ENCODE data around the gene REEP5. TPM values are rescaled to one million over a fixed set of nuclear protein-coding genes. Genes with fewer than 3 reads are reported as not detected.
"Not testable (repeated sequence)": the region's sequence is repeated elsewhere in the genome, so short reads cannot be mapped to it uniquely, and the experiment has no call there.

REEP5 gene
- total RNA-seq, 1 donor from 2014 or later: 17.1 TPM

- TF ChIP-seq EZH2 (IDR thresholded peaks at IDR 0.05) (no peak), CTCF (IDR thresholded peaks at IDR 0.05) (no peak), EZH2phosphoT487 (IDR thresholded peaks at IDR 0.05) (no peak)
Observed at GRCh38 chr5:112967520-112968083, 45.6 kb upstream of the REEP5 start.

DNA sequence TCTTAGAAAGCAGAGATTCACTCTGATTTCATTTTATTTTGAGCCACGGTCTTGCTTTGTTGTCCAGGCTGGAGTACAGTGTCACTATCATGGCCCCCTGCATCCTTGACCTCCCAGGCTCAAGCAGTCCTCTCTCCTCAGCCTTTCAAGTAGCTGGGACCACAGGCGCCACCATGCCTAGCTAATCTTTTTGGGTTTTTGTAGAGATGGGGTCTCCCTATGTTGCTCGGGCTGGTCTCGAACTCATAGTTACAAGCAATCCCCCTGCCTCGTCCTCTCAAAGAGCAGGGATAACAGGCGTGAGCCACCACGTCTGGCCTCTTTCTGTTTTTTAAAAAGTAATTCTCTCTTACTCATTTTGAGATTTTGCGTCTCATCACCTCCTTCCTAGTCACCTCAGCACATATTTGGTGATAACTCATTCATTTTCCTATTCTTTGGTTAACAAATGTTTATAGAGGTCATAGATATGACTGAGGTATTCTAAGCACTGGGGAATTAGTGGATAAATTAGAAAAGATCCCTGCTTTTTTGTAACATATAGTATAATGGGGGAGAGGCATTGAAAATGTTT lies 43.8 kb upstream of the REEP5 start:
- H3K9ac ChIP-seq: no peak overlapping the region
- H3K4me1 ChIP-seq: peaks cover 3% of the 10 kb centered on the region
- Mint-ChIP-seq H3K36me3 (no peaks in the 10 kb centered on the region), H3K27me3 (ENCODE audit: insufficient read depth, low read depth) (peaks cover 7% of the 10 kb centered on the region), H3K4me3 (no peak overlapping the region), H3K4me1 (peaks cover 31% of the 10 kb centered on the region), H3K9me3 (no peaks in the 10 kb centered on the region), H3K27ac (no peak overlapping the region)
- no peaks in the 10 kb centered on the region for H3K9me3 ChIP-seq (ENCODE audit: low read depth)
- no peak overlapping the region for H3K4me3 ChIP-seq
- no peak for DNase-seq (ENCODE audit: low spot score)
- H3K36me3 ChIP-seq: no peaks in the 10 kb centered on the region
- no peaks in the 10 kb centered on the region for H4K20me1 ChIP-seq (ENCODE audit: low read depth)
- H3K27me3 ChIP-seq: no peaks in the 10 kb centered on the region
- no peak for TF ChIP-seq EZH2phosphoT487 (IDR thresholded peaks at IDR 0.05)
- no peak overlapping the region for H3K4me2 ChIP-seq
- no peaks in the 10 kb centered on the region for H3K79me2 ChIP-seq (ENCODE audit: low read depth)
- H3F3A ChIP-seq (ENCODE audit: low read depth): no peaks in the 10 kb centered on the region
- H2AFZ ChIP-seq (replicated peaks): no peak overlapping the region
- no peak overlapping the region for H3K27ac ChIP-seq

More at GRCh38 chr5:112967520-112968083, 45.6 kb upstream of the REEP5 start:
- H3F3A ChIP-seq (ENCODE audit: low read depth): no peaks in the 10 kb centered on the region
- H3K4me1 ChIP-seq: no peaks in the 10 kb centered on the region
- Mint-ChIP-seq H3K36me3 (no peaks in the 10 kb centered on the region), H3K27ac (no peak overlapping the region), H3K4me3 (no peak overlapping the region), H3K27me3 (ENCODE audit: insufficient read depth, low read depth) (peaks cover 7% of the 10 kb centered on the region), H3K9me3 (no peaks in the 10 kb centered on the region), H3K4me1 (peaks cover 28% of the 10 kb centered on the region)
- no peak overlapping the region for H3K4me3 ChIP-seq
- no peak overlapping the region for H3K4me2 ChIP-seq
- no peaks in the 10 kb centered on the region for H3K9me3 ChIP-seq (ENCODE audit: low read depth)
- no peaks in the 10 kb centered on the region for H3K27me3 ChIP-seq
- no peaks in the 10 kb centered on the region for H4K20me1 ChIP-seq (ENCODE audit: low read depth)
- no peak for DNase-seq (ENCODE audit: low spot score)
- no peaks in the 10 kb centered on the region for H3K36me3 ChIP-seq
- H3K27ac ChIP-seq: no peak overlapping the region
- H2AFZ ChIP-seq (replicated peaks): no peak overlapping the region
- H3K9ac ChIP-seq: no peak overlapping the region
- H3K79me2 ChIP-seq (ENCODE audit: low read depth): no peaks in the 10 kb centered on the region

DNA sequence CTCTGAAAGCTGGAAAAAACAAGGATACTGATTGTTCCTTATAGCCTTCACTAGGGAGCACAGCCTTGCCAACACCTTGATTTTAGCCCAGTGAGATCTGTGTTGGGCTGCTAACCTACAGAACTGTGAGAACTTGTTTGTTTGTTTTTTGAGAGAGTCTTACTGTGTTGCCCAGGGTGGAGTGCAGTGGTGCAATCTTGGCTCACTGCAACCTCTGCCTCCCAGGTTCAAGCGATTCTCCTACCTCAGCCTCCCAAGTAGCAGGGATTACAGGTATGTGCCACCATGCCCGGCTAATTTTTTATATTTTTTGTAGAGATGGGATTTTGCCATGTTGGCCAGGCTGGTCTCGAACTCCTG lies 41.3 kb upstream of the REEP5 start:
- not testable (repeated sequence) for H3K27ac Mint-ChIP-seq; H3K4me1 ChIP-seq; H3K4me3 Mint-ChIP-seq; H3K79me2 ChIP-seq (ENCODE audit: low read depth); H3K36me3 ChIP-seq; H3K4me2 ChIP-seq; DNase-seq (ENCODE audit: low spot score); H3K9ac ChIP-seq; H4K20me1 ChIP-seq (ENCODE audit: low read depth); H3K27ac ChIP-seq; H3K9me3 Mint-ChIP-seq; H3K36me3 Mint-ChIP-seq; H3K9me3 ChIP-seq (ENCODE audit: low read depth); H3K27me3 Mint-ChIP-seq (ENCODE audit: insufficient read depth, low read depth); H2AFZ ChIP-seq (replicated peaks); H3F3A ChIP-seq (ENCODE audit: low read depth); H3K4me3 ChIP-seq; H3K27me3 ChIP-seq
- peaks cover 27% of the 10 kb centered on the region for H3K4me1 Mint-ChIP-seq

DNA sequence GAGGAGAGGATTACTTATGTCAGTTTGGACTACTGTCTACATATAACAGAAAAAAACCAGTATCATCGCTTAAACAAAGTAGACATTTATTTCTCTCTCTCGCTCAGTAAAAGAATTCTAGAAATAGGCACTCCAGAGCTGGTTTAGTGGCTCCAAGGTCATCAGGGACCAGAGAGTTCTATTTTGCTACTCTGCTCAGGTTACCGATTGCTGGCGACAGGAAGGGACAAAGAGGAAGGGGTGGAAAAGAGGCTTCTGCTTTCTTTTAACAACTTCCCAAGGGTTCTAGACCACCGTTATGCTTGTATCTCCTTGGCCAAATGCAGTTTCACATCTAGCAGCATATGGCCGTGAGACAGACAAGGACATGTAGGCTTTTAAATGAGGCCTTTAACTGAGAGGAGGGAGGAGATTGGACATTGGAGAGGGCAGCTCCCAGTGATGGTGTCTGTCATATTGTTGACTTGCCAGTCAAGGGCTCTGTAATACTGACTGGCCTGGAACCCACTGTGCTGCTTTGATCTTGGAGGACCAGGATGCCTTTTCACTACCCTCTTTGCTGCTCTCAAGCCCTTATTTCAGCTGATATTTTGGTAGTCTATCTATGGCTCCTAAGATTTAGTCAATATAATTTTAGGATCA lies 39.0 kb upstream of the REEP5 start:
- H3K27me3 ChIP-seq: no peaks in the 10 kb centered on the region
- H3F3A ChIP-seq (ENCODE audit: low read depth): no peaks in the 10 kb centered on the region
- no peaks in the 10 kb centered on the region for H3K9me3 ChIP-seq (ENCODE audit: low read depth)
- H3K9me3 Mint-ChIP-seq: no peaks in the 10 kb centered on the region
- no peaks in the 10 kb centered on the region for H3K36me3 Mint-ChIP-seq
- peaks cover 25% of the 10 kb centered on the region for H3K4me1 Mint-ChIP-seq
- H3K27ac Mint-ChIP-seq: no peak overlapping the region
- no peak overlapping the region for H3K4me2 ChIP-seq
- no peak overlapping the region for H3K9ac ChIP-seq
- H3K4me1 ChIP-seq: peaks cover 6% of the 10 kb centered on the region
- no peaks in the 10 kb centered on the region for H4K20me1 ChIP-seq (ENCODE audit: low read depth)
- H3K79me2 ChIP-seq (ENCODE audit: low read depth): no peaks in the 10 kb centered on the region
- H3K4me3 Mint-ChIP-seq: no peak overlapping the region
- H2AFZ ChIP-seq (replicated peaks): peak overlapping the region; percentile 69
- H3K36me3 ChIP-seq: no peaks in the 10 kb centered on the region
- no peak overlapping the region for H3K4me3 ChIP-seq
- no peak for DNase-seq (ENCODE audit: low spot score)
- no peak for TF ChIP-seq EZH2 (IDR thresholded peaks at IDR 0.05)
- no peak overlapping the region for H3K27ac ChIP-seq
- peaks cover 5% of the 10 kb centered on the region for H3K27me3 Mint-ChIP-seq (ENCODE audit: insufficient read depth, low read depth)

Measured in neural progenitor cell (in vitro differentiated cells).